Measurements from ENCODE around the gene AKAP4. TPM values are rescaled to one million over a fixed set of nuclear protein-coding genes. Genes with fewer than 3 reads are reported as not detected.

AKAP4 gene
- total RNA-seq, 1 donor = not detected

DNA sequence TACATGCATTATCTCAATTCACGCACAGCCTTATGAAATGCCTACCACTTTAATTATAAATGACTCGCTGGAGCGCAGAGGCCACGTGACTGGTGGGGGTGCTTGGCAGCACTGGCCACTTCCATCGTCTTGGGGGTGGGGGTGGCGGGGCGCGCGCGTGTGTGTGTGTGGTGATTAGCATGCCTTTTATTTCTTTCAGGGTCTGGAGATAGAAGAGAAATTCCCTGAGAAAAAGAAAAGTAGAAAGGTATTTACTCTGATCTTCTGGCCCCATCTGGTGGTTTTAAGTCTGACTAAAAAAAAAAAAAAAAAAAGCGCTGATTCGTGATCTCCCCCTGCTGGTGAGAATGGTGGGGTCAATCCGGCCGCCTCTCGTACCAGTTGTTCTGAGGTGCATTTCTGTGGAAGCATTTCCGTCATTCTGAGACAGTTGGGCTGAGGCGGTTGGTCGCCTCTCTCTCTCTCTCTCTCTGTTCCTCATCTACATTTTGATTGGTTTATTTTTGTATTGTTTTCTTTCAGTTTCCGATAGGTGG lies 3.6 kb upstream of the AKAP4 start, which contains the start of gene CCNB3:
CCNB3 (plus strand) TSS at position 402 of the 536 bp plus-strand sequence. CDS start 80,399 bp downstream, outside the sequence.
- peak within 1 kb of the TSS; percentile 86 for H2AFZ ChIP-seq (ENCODE audit: low read length)
- peaks cover 3% of the 10 kb centered on the region for H3K4me1 ChIP-seq (ENCODE audit: insufficient read depth, low read length)
- H3K36me3 ChIP-seq (ENCODE audit: insufficient read depth, low read length) = no peaks in the 10 kb centered on the region
- DNase-seq (ENCODE audit: insufficient read length, low spot score, missing footprints) = peak; percentile 91
- no peak within 1 kb of the TSS for H3K27ac ChIP-seq (ENCODE audit: low read depth, low read length)
- no peaks in the 10 kb centered on the region for H3K79me2 ChIP-seq (ENCODE audit: insufficient read depth, low read length)
- TF ChIP-seq, protein P1, sequence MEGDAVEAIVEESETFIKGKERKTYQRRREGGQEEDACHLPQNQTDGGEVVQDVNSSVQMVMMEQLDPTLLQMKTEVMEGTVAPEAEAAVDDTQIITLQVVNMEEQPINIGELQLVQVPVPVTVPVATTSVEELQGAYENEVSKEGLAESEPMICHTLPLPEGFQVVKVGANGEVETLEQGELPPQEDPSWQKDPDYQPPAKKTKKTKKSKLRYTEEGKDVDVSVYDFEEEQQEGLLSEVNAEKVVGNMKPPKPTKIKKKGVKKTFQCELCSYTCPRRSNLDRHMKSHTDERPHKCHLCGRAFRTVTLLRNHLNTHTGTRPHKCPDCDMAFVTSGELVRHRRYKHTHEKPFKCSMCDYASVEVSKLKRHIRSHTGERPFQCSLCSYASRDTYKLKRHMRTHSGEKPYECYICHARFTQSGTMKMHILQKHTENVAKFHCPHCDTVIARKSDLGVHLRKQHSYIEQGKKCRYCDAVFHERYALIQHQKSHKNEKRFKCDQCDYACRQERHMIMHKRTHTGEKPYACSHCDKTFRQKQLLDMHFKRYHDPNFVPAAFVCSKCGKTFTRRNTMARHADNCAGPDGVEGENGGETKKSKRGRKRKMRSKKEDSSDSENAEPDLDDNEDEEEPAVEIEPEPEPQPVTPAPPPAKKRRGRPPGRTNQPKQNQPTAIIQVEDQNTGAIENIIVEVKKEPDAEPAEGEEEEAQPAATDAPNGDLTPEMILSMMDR (IDR thresholded peaks at IDR 0.05; ENCODE audit: extremely low read depth, low read depth, low read length) = peak; percentile 83
- no peaks in the 10 kb centered on the region for H3K9me3 ChIP-seq (ENCODE audit: low read depth, low read length)
- no peaks in the 10 kb centered on the region for H4K20me1 ChIP-seq (ENCODE audit: insufficient read depth, low read length)
- peak within 1 kb of the TSS; percentile 60 for H3K4me3 ChIP-seq (ENCODE audit: insufficient read depth, low read length)
- peak within 1 kb of the TSS; percentile 77 for H3K4me2 ChIP-seq (ENCODE audit: insufficient read depth, low read length)
- H3K27me3 ChIP-seq (ENCODE audit: insufficient read depth, low read length) = peaks cover 4% of the 10 kb centered on the region

DNA sequence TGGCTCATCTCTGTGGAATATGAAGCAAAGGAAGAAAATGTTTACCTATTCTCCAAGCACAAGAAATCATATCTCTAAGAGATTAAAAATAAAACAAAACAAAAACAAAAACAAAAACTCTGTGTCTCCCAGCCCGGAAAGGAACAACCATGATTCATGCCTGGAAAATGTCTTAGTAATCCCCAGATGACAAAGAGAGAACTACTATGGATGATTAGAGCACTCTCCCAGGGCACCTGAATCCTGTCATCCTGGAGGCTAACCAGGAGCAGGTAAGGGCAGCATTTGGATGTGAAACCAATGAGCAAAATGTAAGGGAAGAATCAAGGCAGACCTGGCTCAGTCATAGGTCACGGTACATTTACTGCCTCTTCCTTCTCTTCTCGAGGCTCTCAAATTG lies 1.7 kb upstream of the AKAP4 start:
- no peaks in the 10 kb centered on the region for H4K20me1 ChIP-seq (ENCODE audit: insufficient read depth, low read length)
- no peak overlapping the region for H3K4me2 ChIP-seq (ENCODE audit: insufficient read depth, low read length)
- TF ChIP-seq, protein P1 (IDR thresholded peaks at IDR 0.05; ENCODE audit: extremely low read depth, low read depth, low read length) = no peak
- no peaks in the 10 kb centered on the region for H3K9me3 ChIP-seq (ENCODE audit: low read depth, low read length)
- H2AFZ ChIP-seq (ENCODE audit: low read length) = no peak overlapping the region
- H3K27me3 ChIP-seq (ENCODE audit: insufficient read depth, low read length) = peaks cover 2% of the 10 kb centered on the region
- DNase-seq (ENCODE audit: insufficient read length, low spot score, missing footprints) = no peak
- H3K4me3 ChIP-seq (ENCODE audit: insufficient read depth, low read length) = no peak overlapping the region
- peaks cover 3% of the 10 kb centered on the region for H3K4me1 ChIP-seq (ENCODE audit: insufficient read depth, low read length)
- H3K36me3 ChIP-seq (ENCODE audit: insufficient read depth, low read length) = no peaks in the 10 kb centered on the region
- no peaks in the 10 kb centered on the region for H3K79me2 ChIP-seq (ENCODE audit: insufficient read depth, low read length)
- no peak overlapping the region for H3K27ac ChIP-seq (ENCODE audit: low read depth, low read length)

DNA sequence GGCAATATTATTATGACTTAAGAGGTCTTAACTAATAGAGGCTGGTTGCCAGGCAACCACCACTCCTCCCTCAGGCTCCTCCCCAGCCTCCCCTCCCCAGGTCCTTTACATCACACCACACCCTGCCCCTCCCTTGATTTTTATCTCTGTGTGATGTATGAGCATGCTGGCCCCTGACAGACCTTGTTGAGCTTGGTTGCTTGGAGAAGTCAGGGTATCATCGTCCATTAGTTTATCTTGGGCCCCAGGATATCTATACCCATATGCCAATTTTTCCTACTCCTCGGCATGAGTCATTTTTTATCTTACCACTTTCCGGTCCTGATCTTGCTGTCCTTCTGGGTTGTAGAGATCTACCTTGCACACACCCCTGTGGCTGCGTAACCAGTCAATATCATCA lies 2.5 kb downstream of the AKAP4 start:
- Histone ChIP-seq H3K4me2 (ENCODE audit: insufficient read depth, low read length) (no peak overlapping the region), H4K20me1 (ENCODE audit: insufficient read depth, low read length) (no peaks in the 10 kb centered on the region), H2AFZ (ENCODE audit: low read length) (no peak overlapping the region), H3K79me2 (ENCODE audit: insufficient read depth, low read length) (no peaks in the 10 kb centered on the region), H3K27ac (ENCODE audit: low read depth, low read length) (no peak overlapping the region), H3K4me3 (ENCODE audit: insufficient read depth, low read length) (no peak overlapping the region), H3K36me3 (ENCODE audit: insufficient read depth, low read length) (no peaks in the 10 kb centered on the region), H3K27me3 (ENCODE audit: insufficient read depth, low read length) (peaks cover 2% of the 10 kb centered on the region), H3K9me3 (ENCODE audit: low read depth, low read length) (no peaks in the 10 kb centered on the region), H3K4me1 (ENCODE audit: insufficient read depth, low read length) (no peaks in the 10 kb centered on the region)
- TF ChIP-seq, protein P1 (IDR thresholded peaks at IDR 0.05; ENCODE audit: extremely low read depth, low read depth, low read length) = no peak
- no peak for DNase-seq (ENCODE audit: insufficient read length, low spot score, missing footprints)

DNA sequence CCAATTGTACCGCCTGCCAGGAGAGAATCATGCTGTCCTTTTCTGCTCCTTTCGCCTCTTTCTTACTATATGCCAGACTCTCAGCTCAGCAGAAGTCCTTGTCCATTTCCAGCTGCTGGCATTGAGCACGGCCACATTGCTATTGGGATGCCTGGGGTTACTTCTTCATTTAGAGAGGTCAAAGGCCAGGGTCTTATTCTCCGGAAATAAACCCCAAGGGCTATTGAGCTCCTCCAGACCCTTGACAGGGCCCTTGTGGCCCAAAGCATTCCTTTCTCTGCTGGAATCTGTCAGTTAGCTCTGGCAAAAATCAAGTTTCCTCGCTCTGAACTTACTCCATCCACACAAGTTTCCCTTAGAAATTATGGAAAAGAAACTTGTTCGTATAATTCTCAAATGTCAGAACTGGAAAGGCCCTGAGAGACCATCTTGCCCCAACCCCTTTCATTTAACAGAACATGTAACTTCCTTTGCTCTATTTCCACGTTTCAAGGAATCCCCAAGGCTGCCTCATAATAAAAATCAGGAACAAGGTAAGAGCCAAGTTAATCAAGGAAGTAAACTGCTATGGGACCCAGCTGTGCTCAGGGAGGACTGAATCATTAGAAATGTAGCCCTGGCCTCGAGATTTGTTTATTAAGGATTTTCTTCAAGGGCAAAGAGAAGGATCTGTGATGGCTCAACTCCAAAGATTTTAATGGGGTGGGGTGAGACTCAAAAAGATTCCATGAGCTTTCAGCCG lies 11.8 kb downstream of the AKAP4 start:
- Histone ChIP-seq H3K27me3 (ENCODE audit: insufficient read depth, low read length) (peaks cover 8% of the 10 kb centered on the region), H2AFZ (ENCODE audit: low read length) (no peak overlapping the region), H3K4me2 (ENCODE audit: insufficient read depth, low read length) (no peak overlapping the region), H3K27ac (ENCODE audit: low read depth, low read length) (no peak overlapping the region), H3K4me3 (ENCODE audit: insufficient read depth, low read length) (no peak overlapping the region), H3K36me3 (ENCODE audit: insufficient read depth, low read length) (no peaks in the 10 kb centered on the region), H3K79me2 (ENCODE audit: insufficient read depth, low read length) (no peaks in the 10 kb centered on the region), H3K9me3 (ENCODE audit: low read depth, low read length) (no peaks in the 10 kb centered on the region), H4K20me1 (ENCODE audit: insufficient read depth, low read length) (no peaks in the 10 kb centered on the region), H3K4me1 (ENCODE audit: insufficient read depth, low read length) (no peaks in the 10 kb centered on the region)
- TF ChIP-seq, protein P1 (IDR thresholded peaks at IDR 0.05; ENCODE audit: extremely low read depth, low read depth, low read length) = no peak
- DNase-seq (ENCODE audit: insufficient read length, low spot score, missing footprints) = no peak
